GM19463 (cell line): ENCODE measurements around the gene KEAP1.
"Not testable (repeated sequence)": the region's sequence is repeated elsewhere in the genome, so short reads cannot be mapped to it uniquely, and the experiment has no call there.

ENCODE experiments used
- ATAC-seq: cut with Tn5 transposase; IDR thresholded peaks from one replicate; pipeline ENCODE4 v1.9.1; 2021; ENCODE audit warnings: mild to moderate bottlenecking, moderate library complexity; ENCODE audit not compliant: unreplicated experiment

KEAP1 gene

DNA sequence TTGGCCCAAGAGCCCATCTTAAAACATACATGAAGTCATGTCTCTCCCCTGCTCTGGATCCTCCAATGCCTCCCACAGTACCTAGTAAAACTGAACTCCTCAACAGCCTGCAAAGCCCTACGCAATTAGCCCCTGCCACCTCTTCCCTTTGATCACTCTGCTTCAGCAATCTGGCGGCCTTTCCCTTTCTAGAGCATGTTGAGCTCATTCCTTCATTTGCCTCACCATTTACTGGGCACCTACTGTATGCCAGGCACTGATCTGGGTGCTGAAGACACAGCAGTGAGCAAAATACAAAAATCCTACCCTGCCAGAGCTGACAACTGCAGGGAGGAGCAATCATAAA lies 2.9 kb downstream of the KEAP1 start:
- no peak for ATAC-seq

- ATAC-seq, result no peak
These were observed 3.5 kb downstream of the KEAP1 start for GRCh38 chr19:10499550-10500246.

GRCh38 chr19:10497371-10497770 lies 5.8 kb downstream of the KEAP1 start:
- no peak for ATAC-seq

GRCh38 chr19:10491472-10492047 lies 11.6 kb downstream of the KEAP1 start:
- ATAC-seq, result no peak

DNA sequence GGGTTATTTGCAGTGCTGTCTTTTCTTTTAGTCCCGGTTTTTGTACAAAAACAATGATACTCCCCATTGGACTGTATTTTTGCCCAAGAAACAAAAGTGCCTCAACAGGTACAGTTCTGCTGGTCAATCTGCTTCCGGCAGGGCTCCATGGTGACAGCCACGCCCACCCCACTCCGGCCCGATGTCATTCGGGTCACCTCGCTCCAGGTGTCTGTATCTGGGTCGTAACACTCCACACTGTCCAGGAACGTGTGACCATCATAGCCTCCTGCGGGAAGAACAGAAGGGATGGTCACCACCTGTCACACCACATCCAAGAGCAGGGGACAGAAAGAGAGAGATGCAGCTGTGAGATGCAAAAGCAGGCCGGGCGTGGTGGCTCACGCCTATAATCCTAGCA lies 16.6 kb downstream of the KEAP1 start:
- ATAC-seq, result no peak

DNA sequence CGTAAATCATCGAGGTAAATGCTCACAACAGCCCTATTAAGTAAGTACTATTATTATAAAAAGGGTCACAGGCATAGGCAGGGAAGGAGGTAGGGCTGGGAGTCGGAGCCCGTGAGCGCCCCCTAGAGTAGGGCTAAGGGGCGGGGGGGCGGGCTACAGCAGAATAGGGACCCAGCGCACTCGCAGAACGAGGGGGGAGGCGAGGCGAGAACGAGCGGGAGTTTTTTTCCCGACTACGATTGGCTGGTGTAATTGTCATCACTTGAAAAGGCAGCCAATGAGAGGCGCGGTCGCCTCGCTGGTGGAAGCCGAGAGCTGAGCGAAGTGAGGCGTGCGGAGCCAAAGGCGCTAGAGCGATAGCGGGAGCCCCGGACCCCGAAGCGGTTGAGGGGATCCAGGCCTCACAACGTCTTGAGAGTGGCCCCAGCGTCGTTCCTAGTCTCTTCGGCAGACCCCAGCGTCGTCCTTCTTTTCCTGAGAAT lies 24.2 kb downstream of the KEAP1 start:
- ATAC-seq, result no peak

DNA sequence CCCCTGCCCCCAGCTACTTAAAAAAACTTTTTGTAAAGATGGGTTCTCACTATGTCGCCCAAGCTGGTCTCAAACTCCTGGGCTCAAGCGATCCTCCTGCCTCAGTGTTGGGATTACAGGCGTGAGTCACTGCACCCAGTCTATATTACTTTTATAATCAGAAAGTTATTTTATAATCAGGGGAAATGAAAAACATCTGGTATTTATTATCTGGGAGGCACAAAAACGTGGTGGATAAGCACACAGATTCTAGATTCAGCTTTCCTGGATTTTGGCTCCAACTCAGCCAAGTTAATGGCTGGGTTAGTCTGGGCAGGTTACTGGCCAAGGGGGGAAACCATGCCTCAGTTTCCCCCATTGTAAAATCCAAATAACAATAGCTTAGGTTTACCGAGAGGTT lies 24.7 kb downstream of the KEAP1 start:
- ATAC-seq, result no peak

DNA sequence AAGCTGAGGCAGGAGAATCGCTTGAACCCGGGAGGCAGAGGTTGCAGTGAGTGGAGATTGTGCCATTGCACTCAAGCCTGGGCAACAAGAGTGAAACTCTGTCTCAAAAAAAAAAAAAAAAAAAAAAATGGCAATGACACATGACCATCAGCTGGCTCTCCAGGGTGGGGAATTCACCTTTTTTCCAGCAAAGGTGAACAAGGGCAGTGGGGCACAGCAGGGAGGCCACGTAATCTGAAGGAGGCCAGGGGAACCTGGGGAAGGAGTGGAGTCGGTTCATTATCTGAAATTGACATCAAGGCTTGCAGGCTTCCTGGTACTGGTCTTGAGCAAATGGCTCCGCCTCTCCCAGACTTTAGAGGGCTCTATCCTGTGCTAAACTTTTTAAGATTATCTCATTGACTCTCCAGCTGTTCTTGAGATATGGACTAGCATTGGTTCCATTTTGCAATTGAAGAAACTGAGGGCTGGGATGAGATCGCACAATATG lies 28.1 kb downstream of the KEAP1 start:
- no peak for ATAC-seq

DNA sequence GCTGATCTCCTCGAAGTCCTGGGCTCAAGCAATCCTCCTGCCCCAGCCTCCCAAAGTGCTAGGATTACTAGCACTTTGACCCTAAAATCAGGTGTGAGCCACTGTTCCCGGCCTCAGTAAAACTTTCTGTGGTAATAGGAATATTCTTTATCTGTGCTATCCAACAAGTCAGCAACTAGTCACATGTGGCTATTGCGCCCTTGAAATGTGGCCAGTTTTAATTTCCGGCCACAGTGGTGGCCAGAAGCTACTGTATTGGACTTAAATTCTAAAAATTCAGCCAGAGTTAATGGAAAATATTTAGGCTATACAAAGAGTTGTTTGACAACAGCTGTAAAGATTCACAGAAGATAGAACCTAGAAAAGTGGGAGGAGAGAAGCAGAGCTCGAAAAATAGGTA lies 30.0 kb downstream of the KEAP1 start:
- ATAC-seq, result no peak

DNA sequence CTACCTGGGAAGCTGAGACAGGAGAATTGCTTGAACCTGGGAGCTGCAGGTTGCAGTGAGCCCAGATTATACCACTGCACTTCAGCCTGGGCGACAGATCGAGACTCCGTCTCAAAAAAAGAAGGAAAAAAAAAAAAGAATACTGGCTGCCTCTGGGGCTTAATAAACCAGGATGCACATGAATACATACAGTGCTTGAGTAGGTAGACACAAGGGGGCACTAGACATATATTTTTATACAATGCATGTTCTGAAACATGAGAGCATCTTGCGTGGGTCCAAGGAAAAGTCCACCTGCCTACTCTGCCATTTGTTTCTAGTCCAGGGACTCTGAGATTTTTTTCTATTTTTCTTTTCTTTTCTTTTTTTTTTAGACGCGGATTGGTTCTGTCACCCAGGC lies 31.2 kb downstream of the KEAP1 start:
- no peak for ATAC-seq

- no peak for ATAC-seq
These were observed 35.0 kb downstream of the KEAP1 start for GRCh38 chr19:10468133-10468532.

DNA sequence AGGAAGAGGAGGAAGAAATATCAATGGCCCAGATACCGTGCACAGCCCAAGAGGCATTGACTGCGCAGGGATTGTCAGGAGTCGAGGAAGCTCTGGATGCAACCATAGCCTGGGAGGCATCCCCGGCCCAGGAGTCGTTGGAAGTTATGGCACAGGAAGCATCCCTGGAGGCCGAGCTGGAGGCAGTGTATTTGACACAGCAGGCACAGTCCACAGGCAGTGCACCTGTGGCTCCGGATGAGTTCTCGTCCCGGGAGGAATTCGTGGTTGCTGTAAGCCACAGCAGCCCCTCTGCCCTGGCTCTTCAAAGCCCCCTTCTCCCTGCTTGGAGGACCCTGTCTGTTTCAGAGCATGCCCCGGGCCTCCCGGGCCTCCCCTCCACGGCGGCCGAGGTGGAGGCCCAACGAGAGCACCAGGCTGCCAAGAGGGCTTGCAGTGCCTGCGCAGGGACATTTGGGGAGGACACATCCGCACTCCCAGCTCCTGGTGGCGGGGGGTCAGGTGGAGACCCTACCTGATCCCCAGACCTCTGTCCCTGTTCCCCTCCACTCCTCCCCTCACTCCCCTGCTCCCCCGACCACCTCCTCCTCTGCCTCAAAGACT lies 36.0 kb downstream of the KEAP1 start:
- no peak for ATAC-seq

DNA sequence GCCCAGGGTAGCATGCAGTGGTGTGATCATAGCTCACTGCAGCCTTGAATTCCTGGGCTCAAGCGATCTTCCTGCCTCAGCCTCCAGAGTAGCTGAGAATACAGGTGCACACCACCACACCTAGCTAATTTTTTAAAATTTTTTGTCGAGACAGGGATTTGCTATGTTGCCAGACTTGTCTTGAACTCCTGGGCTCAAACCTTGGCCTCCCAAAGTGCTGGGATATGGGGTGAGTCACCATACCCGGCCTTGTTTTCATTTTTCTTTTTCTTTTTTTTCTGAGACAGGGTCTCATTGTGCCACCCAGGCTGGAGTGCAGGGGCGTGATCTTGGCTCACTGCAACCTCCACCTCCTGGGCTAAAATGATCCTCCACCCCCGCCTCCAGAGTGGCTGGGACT lies 38.7 kb downstream of the KEAP1 start:
- ATAC-seq, result no peak

DNA sequence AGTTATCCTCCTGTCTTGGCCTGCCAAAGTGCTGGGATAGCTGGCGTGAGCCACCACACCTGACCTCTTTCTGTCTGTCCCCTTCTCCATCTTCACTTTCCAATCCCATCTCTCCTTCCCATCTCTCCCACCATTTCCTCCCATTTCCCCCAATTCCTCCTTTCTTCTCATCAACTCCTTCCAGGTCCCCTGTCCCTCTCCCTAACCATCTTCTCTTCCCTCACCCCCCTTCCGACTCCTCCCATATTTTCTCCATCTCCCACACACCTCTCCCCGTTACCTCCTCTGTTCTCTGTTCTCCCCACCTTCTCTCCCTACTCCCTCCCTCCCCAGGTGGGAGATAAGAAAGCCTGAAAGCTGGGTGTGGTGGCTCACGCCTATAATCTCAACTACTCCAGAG lies 40.6 kb downstream of the KEAP1 start:
- no peak for ATAC-seq

DNA sequence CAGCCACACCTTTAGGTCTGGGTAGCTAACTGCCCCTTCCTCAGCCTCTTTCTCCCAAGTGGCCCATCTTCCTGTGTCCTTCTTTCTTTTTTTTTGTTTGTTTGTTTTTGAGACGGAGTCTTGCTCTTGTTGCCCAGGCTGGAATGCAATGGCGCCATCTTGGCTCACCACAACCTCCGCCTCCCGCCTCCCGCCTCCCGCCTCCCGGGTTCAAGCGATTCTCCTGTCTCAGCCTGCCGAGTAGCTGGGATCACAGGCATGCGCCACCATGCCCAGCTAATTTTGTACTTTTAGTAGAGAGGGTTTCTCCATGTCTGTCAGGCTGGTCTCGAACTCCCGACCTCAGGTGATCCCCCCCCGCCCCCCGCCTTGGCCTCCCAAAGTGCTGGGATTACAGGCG lies 41.1 kb downstream of the KEAP1 start:
- ATAC-seq, result not testable (repeated sequence)

- peak; percentile 88 for ATAC-seq
These were observed 41.9 kb downstream of the KEAP1 start for GRCh38 chr19:10461047-10461949.

DNA sequence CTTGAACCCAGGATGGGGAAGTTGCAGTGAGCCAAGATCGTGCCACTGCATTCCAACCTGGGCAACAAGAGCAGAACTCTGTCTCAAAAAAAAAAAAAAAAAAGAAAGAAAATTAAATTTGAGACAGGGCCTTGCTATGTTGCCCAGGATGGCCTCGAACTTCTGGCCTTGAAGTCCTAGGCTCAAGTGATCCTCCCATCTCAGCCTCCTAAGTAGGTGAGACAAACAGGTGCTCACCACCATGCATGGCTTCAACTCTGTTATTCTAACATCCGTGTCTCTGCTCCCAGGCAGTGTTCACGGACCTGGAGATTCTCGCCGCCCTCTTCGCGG lies 42.5 kb downstream of the KEAP1 start:
- ATAC-seq, result no peak

DNA sequence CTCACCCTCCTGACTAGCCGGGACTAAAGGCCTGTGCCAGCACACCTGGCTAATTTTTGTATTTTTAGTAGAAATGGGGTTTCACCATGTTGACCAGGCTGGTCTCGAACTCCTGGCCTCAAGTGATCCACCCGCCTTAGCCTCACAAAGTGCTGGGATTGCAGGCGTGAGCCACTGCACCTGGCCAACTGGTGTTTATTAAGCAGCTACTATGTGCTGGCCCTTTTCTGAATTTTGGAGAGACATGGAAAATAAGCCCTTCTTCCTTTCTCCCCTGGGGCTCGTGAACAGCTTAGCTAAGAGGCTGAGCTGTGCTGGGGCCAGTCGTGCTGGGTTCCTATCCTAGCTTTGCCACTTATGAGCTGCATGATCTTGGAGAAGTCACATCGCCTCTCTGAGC lies 44.4 kb downstream of the KEAP1 start:
- not testable (repeated sequence) for ATAC-seq

GRCh38 chr19:10454267-10454666 lies 48.9 kb downstream of the KEAP1 start:
- ATAC-seq, result no peak

- ATAC-seq, result no peak
These were observed 49.3 kb downstream of the KEAP1 start for GRCh38 chr19:10453852-10454251.
